Measurements from ENCODE around the gene CHIA. TPM values are rescaled to one million over a fixed set of nuclear protein-coding genes. Genes with fewer than 3 reads are reported as not detected.

CHIA gene
- total RNA-seq, 3 donors from 2014 or later (not counting 1 experiment from before 2014, with no cell fraction given) = not detected

DNA sequence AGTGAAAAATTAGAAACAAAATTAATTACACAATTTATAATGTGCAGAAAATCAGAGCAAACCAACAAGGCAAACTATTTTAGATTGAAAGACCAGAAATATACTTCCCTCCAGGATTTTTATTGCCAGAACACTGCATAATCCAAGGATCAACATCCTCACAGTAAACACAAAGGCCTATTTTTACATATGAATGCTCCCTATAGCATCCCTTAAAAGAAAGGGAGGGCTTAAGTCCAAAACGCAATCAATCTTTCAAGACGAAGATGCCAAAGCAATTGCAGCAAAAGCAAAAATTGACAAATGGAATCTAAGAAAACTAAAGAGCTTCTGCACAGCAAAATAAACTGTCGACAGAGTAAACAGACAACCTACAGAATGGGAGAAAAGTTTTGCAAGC, 18.6 kb upstream of the CHIA start:
- Mint-ChIP-seq H3K4me1 (peaks cover 11 to 12% of the 10 kb centered on the region in 2 donors), H3K9me3 (peaks cover 0 to 2% of the 10 kb centered on the region in 2 donors), H3K4me3 (peak overlapping the region; percentile 32), H3K27ac (no peak overlapping the region), H3K36me3 (no peaks in the 10 kb centered on the region), H3K27me3 (ENCODE audit: low read depth in 2 of 2) (peaks cover 38 to 40% of the 10 kb centered on the region in 2 donors)
- H3K4me3 ChIP-seq (ENCODE audit: low read length) = no peak overlapping the region
- DNase-seq (no peak), ATAC-seq (no peak)
- H3K4me1 ChIP-seq (ENCODE audit: control insufficient read depth, insufficient read depth, low read length) = peaks cover 17% of the 10 kb centered on the region
- peaks cover 3% of the 10 kb centered on the region for H3K9me3 ChIP-seq (ENCODE audit: control insufficient read depth, insufficient read depth, low read length)
- intact Hi-C loops (cut with micrococcal nuclease) = no loop called here
- peaks cover 25% of the 10 kb centered on the region for H3K27me3 ChIP-seq (ENCODE audit: control insufficient read depth, insufficient read depth, low read length)
- WGBS (ENCODE audit: insufficient coverage) = 95% methylated on average over 3 of the region's 3 CpGs
- no peaks in the 10 kb centered on the region for H3K36me3 ChIP-seq (ENCODE audit: control insufficient read depth, insufficient read depth, low read length)
- TF ChIP-seq, protein P1, sequence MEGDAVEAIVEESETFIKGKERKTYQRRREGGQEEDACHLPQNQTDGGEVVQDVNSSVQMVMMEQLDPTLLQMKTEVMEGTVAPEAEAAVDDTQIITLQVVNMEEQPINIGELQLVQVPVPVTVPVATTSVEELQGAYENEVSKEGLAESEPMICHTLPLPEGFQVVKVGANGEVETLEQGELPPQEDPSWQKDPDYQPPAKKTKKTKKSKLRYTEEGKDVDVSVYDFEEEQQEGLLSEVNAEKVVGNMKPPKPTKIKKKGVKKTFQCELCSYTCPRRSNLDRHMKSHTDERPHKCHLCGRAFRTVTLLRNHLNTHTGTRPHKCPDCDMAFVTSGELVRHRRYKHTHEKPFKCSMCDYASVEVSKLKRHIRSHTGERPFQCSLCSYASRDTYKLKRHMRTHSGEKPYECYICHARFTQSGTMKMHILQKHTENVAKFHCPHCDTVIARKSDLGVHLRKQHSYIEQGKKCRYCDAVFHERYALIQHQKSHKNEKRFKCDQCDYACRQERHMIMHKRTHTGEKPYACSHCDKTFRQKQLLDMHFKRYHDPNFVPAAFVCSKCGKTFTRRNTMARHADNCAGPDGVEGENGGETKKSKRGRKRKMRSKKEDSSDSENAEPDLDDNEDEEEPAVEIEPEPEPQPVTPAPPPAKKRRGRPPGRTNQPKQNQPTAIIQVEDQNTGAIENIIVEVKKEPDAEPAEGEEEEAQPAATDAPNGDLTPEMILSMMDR (IDR thresholded peaks at IDR 0.05) = no peak
- H3K27ac ChIP-seq (ENCODE audit: low read length) = no peak overlapping the region

DNA sequence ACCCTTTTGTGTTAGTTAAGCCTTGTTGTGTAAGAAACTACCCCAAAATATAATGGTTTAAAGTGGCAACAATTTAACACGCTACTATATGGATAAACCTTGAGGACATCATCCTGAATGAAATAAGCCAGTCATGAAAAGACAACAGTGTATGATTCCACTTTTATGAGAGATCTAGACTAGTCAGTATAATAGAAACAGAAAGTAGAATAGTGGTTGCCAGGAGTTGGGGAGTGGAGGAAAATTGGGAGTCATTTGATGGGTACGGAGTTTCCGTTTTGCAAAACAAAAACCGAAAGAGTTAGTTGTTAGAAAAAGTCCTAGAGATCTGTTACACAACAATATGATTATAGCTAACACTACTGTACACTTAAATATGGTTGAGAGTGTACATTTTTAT, 16.0 kb upstream of the CHIA start:
- DNase-seq (peak in 1 of 2 donors; percentile 28), ATAC-seq (no peak)
- Mint-ChIP-seq H3K27ac (no peak overlapping the region), H3K36me3 (no peaks in the 10 kb centered on the region), H3K4me1 (peaks cover 17 to 21% of the 10 kb centered on the region in 2 donors), H3K4me3 (no peak overlapping the region), H3K27me3 (ENCODE audit: low read depth in 2 of 2) (peaks cover 44 to 47% of the 10 kb centered on the region in 2 donors), H3K9me3 (peaks cover 0 to 2% of the 10 kb centered on the region in 2 donors)
- Histone ChIP-seq H3K27ac (ENCODE audit: low read length) (no peak overlapping the region), H3K36me3 (ENCODE audit: control insufficient read depth, insufficient read depth, low read length) (no peaks in the 10 kb centered on the region), H3K27me3 (ENCODE audit: control insufficient read depth, insufficient read depth, low read length) (peaks cover 21% of the 10 kb centered on the region), H3K4me3 (ENCODE audit: low read length) (no peak overlapping the region), H3K9me3 (ENCODE audit: control insufficient read depth, insufficient read depth, low read length) (peaks cover 3% of the 10 kb centered on the region), H3K4me1 (ENCODE audit: control insufficient read depth, insufficient read depth, low read length) (peaks cover 17% of the 10 kb centered on the region)
- 67% methylated on average over 3 of the region's 4 CpGs for WGBS (ENCODE audit: insufficient coverage)
- intact Hi-C loops (cut with micrococcal nuclease) = no loop called here
- TF ChIP-seq, protein P1 (IDR thresholded peaks at IDR 0.05) = no peak

DNA sequence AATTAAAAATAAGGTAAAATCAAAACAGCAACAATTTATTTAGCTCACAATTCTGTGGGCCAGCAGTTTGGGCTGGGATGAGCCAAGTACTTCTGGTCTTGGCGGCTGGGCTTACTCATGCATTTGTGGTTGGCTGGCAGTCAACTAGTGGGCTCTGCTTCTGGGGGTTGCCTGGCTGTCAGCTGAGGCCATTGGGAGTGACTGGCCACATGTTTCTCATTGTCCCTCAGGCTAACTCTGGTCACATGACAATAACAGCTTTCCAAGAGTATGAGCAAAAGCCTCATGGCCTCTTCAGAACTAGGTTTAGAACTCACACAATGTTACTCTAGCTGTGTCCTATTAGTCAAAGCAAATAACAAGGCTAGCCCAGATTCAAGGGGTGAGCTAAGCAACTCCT, 15.6 kb upstream of the CHIA start:
- peaks cover 17 to 21% of the 10 kb centered on the region in 2 donors for H3K4me1 Mint-ChIP-seq
- no peaks in the 10 kb centered on the region for H3K36me3 Mint-ChIP-seq
- no peak overlapping the region for H3K4me3 Mint-ChIP-seq
- peaks cover 44% of the 10 kb centered on the region in 2 donors for H3K27me3 Mint-ChIP-seq (ENCODE audit: low read depth in 2 of 2)
- DNase-seq = peak in 1 of 2 donors; percentile 13
- H3K4me1 ChIP-seq (ENCODE audit: control insufficient read depth, insufficient read depth, low read length) = peaks cover 17% of the 10 kb centered on the region
- no peak overlapping the region for H3K27ac ChIP-seq (ENCODE audit: low read length)
- 62% methylated on average over 1 of the region's 1 CpG for WGBS (ENCODE audit: insufficient coverage)
- H3K4me3 ChIP-seq (ENCODE audit: low read length) = no peak overlapping the region
- H3K27ac Mint-ChIP-seq = no peak overlapping the region
- TF ChIP-seq, protein P1 (IDR thresholded peaks at IDR 0.05) = no peak
- peaks cover 3% of the 10 kb centered on the region for H3K9me3 ChIP-seq (ENCODE audit: control insufficient read depth, insufficient read depth, low read length)
- H3K9me3 Mint-ChIP-seq = peaks cover 0 to 2% of the 10 kb centered on the region in 2 donors
- peak in 1 of 3 donors; percentile 39 for ATAC-seq
- peaks cover 21% of the 10 kb centered on the region for H3K27me3 ChIP-seq (ENCODE audit: control insufficient read depth, insufficient read depth, low read length)
- H3K36me3 ChIP-seq (ENCODE audit: control insufficient read depth, insufficient read depth, low read length) = no peaks in the 10 kb centered on the region
- intact Hi-C loops (cut with micrococcal nuclease) = no loop called here

DNA sequence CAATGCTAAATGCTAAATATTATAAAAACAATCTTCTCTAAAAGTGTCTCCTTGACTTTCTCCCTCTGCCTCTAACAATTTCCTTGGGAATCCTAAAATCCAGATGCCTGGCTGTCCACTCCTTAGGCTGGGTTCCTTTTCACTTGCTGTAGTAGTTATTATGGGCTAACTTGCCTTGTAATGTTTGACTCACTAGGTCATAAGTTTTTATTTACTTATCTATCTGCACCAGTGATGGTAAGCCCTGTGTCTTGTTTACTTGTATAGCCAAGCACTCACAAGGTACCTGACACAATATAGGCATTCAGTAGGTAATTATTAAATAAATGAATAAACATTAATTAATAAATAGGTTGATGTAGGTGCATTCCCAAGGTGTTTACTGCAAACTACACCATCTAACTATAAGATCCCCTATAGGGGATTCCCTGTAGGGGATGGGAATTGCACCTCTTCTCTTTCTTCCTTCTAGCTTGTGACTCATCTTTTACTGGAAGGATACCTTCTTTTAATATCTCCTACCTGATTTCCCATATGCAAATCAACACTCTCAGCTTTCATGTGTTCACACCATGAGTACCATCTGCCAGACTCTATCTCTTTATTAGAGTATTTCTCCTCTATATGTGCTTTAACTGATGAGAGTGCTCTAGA, 14.7 kb upstream of the CHIA start:
- peaks cover 0 to 2% of the 10 kb centered on the region in 2 donors for H3K9me3 Mint-ChIP-seq
- Histone ChIP-seq H3K36me3 (ENCODE audit: control insufficient read depth, insufficient read depth, low read length) (no peaks in the 10 kb centered on the region), H3K4me3 (ENCODE audit: low read length) (no peak overlapping the region), H3K4me1 (ENCODE audit: control insufficient read depth, insufficient read depth, low read length) (peaks cover 11% of the 10 kb centered on the region), H3K9me3 (ENCODE audit: control insufficient read depth, insufficient read depth, low read length) (no peaks in the 10 kb centered on the region), H3K27me3 (ENCODE audit: control insufficient read depth, insufficient read depth, low read length) (peaks cover 13% of the 10 kb centered on the region), H3K27ac (ENCODE audit: low read length) (no peak overlapping the region)
- H3K4me1 Mint-ChIP-seq = peaks cover 15 to 19% of the 10 kb centered on the region in 2 donors
- H3K27me3 Mint-ChIP-seq (ENCODE audit: low read depth in 2 of 2) = peaks cover 36 to 37% of the 10 kb centered on the region in 2 donors
- DNase-seq (no peak), ATAC-seq (no peak)
- no peak overlapping the region for H3K27ac Mint-ChIP-seq
- intact Hi-C loops (cut with micrococcal nuclease) = no loop called here
- TF ChIP-seq, protein P1 (IDR thresholded peaks at IDR 0.05) = no peak
- H3K4me3 Mint-ChIP-seq = no peak overlapping the region
- no peaks in the 10 kb centered on the region for H3K36me3 Mint-ChIP-seq

Data from natural killer cell (primary cell).